Fibroblast of the conjunctiva (primary cell): Measurements from ENCODE around the gene ROR1.
"Not testable (repeated sequence)": the region's sequence is repeated elsewhere in the genome, so short reads cannot be mapped to it uniquely, and the experiment has no call there.

Experiments
- DNase-seq: peaks from one replicate; pipeline ENCODE4 v3.0.0-alpha.2; 2010; ENCODE audit warnings: low read depth

The ROR1 gene

GRCh38 chr1:64184003-64184440, 410.2 kb downstream of the ROR1 start:
- DNase-seq = peak; percentile 47

DNA sequence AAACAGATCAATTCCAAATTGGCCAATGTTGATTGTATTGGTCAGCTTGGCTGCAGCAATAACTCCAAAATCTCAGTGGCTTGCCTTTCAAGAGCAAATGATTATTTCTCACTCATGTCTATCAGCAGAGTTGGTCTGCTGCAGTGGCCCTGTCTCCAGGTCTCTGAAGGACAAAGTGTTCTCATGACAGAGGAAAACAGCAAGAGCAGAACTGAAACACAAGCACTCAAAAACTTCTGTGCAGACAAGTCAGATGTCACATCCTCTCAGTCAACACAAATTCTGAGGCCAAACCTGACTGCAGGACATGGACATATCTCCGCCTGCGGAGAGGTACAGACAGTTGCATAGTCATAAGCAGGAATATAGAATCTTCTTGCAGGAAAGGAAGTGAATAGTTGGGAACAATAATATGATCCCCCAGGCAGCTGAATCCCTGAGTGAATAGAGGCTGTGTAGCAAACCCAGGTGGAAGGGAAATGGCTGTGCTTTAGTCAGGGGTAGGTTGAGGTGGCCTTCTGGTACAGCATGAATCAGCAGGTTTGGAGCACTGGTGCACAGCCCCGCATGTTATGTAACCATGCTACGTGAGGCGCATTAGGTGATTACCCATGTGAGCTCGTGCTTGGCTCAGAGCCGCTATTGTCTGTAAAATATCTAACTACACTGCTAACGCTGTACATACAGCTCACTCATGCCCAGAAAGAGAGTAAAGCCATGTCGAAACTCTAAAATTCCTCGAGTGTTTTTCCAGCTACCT, 412.5 kb downstream of the ROR1 start:
- no peak for DNase-seq

DNA sequence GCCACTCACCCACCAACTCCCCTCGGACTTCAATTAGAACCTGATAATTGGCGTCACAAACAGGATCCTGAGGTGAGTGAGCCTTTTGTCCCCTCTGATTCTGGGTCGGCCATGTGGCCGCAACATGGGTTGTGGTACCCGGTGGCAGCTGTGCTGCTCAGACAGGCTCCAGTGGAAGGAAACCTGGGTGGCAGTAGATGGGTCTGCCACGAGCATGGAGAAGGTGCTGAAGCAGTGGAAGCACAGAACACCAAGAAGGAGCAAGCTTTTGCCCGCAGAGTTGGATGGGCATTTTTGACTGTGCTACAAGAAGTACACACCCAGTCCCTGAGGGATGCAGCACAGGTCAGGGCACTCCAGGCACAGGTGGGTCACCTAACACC, 413.1 kb downstream of the ROR1 start:
- no peak for DNase-seq

DNA sequence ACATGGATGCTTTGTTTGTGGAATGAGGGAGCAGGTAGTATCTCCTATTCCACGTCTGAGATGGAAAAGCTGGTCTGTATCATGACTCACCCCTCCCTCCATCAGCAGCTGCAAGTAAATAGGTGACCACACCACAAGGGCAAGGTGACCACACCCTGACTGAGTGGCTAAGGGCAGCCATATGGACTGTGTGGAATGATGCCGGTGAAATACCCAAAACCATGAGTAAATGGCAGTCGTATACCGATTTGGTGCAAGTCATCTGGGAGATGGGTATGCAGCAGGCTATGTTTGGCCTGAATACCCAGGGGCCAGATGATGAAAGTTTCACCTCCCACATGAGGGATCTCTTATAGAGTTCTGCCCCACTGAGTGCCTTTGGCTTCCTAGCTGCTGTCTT, 413.8 kb downstream of the ROR1 start:
- no peak for DNase-seq

DNA sequence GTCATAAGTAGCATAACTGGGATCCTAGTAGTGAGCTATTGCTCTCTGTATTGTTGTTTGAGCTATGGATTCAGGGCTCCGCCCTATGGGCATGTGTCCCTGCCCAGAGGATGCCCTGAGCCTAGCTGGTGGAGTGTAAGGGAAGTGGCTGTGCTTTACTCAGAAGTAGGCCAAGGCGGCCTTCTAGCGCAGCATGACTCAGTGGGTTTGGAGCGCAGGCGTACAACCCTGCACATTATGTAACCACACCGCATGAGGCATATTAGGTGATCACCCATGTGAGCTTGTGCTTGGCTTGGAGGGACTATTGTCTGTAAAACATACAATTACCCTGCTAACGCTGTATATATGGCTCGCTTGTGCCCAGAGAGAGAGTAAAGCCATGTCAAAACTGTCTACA, 418.5 kb downstream of the ROR1 start:
- no peak for DNase-seq

- DNase-seq = no peak
These were observed 420.6 kb downstream of the ROR1 start for GRCh38 chr1:64194168-64195080.

DNA sequence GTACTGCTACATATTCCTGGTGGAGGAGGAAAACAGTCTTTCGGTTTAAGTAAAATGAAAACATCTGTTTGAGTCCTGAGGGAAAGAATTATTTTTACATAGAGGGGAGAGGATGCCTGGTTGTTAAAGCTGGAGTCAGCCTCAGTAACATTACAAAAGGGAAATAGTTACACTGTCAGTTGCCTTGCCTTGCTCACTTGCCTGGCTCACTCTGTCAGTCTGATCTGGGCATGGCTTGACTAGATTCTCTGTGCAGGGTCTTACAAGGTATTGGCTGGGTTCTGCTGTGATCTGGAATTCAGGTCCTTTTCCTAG, 421.2 kb downstream of the ROR1 start:
- no peak for DNase-seq

GRCh38 chr1:64196074-64196870, 422.5 kb downstream of the ROR1 start:
- no peak for DNase-seq

DNA sequence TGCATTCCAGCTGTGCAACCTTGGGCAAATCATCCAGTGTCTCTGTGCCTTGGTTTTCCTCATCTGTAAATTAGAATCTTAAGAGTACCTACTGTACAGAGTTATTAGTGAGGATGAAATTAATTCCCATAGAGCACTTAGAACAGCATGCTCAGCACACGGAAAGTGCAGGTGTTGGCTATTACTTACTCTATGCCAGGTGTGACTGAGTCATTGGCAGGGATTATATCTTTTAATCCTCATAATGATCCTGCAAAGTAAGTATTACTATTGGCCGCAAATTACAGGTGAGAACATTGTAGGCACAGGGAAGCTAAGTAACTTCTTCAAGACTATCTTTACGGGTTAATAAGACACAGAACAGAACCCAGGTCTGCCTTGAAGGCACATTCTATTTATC, 423.3 kb downstream of the ROR1 start:
- no peak for DNase-seq

GRCh38 chr1:64199154-64199553, 425.3 kb downstream of the ROR1 start:
- no peak for DNase-seq

DNA sequence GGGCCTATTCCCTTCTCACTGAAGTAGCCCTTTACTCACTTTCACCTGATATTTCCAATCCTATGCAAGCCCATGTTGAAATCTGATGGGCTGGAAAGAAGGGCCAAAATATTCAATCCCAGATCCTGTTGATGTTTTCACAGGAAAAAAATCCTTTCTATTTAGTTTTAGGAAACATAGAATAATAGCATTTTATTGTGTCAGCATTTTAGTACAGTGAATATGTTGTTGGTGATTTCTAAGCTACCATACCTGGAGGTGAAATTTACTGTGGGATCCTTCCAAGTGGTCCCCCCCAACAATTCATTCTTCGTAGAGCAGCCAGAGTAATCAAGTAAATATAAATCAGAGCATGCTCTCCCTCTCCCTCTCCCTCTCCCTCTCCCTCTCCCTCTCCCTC, 426.2 kb downstream of the ROR1 start:
- DNase-seq = no peak

GRCh38 chr1:64203420-64203819, 429.6 kb downstream of the ROR1 start, which contains the start of gene UBE2U:
TSS of gene UBE2U (plus strand) at chr1:64203623. CDS start at chr1:64204051, 428 bp downstream.
- no peak for DNase-seq

- no peak for DNase-seq
These were observed 435.4 kb downstream of the ROR1 start for GRCh38 chr1:64209221-64209620.

- peak; percentile 17 for DNase-seq
These were observed 438.2 kb downstream of the ROR1 start for GRCh38 chr1:64212031-64212430.

GRCh38 chr1:64215576-64215975, 441.8 kb downstream of the ROR1 start:
- DNase-seq = no peak

DNA sequence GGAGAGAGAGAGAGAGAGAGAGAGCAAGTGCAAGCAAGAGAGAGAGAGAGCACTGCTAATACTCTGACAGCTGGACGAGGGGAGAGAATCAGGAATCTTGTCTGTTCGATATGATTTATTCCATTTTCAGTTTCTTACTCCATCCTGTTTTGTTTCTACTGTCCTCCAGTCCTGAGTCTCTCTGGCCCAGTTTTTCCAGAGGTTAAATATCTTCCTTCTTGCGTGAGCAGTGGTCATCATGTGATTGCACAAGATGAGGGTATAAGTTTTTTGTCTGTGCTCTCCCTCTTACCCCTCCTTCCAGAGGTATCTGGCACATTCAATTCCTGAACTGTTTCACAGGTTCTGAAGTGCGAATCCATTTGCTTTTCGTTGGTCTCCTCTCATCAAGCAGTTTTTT, 446.4 kb downstream of the ROR1 start:
- no peak for DNase-seq

- peak; percentile 23 for DNase-seq
These were observed 449.7 kb downstream of the ROR1 start for GRCh38 chr1:64223329-64224151.

- not testable (repeated sequence) for DNase-seq
These were observed 450.4 kb downstream of the ROR1 start for GRCh38 chr1:64224236-64224635.

GRCh38 chr1:64228167-64228957, 454.5 kb downstream of the ROR1 start:
- peak; percentile 3 for DNase-seq

DNA sequence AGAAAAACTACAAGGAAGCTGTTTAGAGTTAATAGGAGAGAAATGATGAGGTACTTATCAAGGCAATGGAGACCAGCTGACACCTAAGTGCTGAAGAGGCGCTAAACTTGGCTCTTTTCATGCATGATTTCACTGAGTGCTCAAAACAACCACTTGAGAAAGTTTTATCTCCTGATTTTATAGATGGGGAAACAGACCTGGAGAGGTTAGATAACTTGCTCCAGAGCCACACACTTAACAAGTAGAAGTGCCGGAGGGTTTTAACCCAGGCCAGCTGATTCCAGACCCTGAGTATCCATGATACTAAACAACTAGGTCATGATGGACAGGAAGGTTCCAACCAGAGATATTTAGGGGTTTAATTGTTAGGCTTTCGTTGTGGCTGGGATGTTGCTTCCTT, 455.5 kb downstream of the ROR1 start:
- no peak for DNase-seq
